ENCODE measurements around the gene PATL1.
"Not testable (repeated sequence)": the region's sequence is repeated elsewhere in the genome, so short reads cannot be mapped to it uniquely, and the experiment has no call there.

Gene PATL1

GRCh38 chr11:59707371-59707770, 38.5 kb upstream of the PATL1 start:
- H3K4me3 ChIP-seq (ENCODE audit: low read depth, low read length), result no peak overlapping the region
- no peak for DNase-seq (ENCODE audit: low read depth)
- TF ChIP-seq, protein P1, sequence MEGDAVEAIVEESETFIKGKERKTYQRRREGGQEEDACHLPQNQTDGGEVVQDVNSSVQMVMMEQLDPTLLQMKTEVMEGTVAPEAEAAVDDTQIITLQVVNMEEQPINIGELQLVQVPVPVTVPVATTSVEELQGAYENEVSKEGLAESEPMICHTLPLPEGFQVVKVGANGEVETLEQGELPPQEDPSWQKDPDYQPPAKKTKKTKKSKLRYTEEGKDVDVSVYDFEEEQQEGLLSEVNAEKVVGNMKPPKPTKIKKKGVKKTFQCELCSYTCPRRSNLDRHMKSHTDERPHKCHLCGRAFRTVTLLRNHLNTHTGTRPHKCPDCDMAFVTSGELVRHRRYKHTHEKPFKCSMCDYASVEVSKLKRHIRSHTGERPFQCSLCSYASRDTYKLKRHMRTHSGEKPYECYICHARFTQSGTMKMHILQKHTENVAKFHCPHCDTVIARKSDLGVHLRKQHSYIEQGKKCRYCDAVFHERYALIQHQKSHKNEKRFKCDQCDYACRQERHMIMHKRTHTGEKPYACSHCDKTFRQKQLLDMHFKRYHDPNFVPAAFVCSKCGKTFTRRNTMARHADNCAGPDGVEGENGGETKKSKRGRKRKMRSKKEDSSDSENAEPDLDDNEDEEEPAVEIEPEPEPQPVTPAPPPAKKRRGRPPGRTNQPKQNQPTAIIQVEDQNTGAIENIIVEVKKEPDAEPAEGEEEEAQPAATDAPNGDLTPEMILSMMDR (IDR thresholded peaks at IDR 0.05; ENCODE audit: low read depth, low read length), result no peak
- no peak for TF ChIP-seq MAX (IDR thresholded peaks at IDR 0.05; ENCODE audit: low read depth, low read length)
- TF ChIP-seq POLR2A (IDR thresholded peaks at IDR 0.05; ENCODE audit: extremely low read depth, insufficient read length), result no peak
- no peak for TF ChIP-seq MYC (IDR thresholded peaks at IDR 0.05; ENCODE audit: low read depth, low read length)

DNA sequence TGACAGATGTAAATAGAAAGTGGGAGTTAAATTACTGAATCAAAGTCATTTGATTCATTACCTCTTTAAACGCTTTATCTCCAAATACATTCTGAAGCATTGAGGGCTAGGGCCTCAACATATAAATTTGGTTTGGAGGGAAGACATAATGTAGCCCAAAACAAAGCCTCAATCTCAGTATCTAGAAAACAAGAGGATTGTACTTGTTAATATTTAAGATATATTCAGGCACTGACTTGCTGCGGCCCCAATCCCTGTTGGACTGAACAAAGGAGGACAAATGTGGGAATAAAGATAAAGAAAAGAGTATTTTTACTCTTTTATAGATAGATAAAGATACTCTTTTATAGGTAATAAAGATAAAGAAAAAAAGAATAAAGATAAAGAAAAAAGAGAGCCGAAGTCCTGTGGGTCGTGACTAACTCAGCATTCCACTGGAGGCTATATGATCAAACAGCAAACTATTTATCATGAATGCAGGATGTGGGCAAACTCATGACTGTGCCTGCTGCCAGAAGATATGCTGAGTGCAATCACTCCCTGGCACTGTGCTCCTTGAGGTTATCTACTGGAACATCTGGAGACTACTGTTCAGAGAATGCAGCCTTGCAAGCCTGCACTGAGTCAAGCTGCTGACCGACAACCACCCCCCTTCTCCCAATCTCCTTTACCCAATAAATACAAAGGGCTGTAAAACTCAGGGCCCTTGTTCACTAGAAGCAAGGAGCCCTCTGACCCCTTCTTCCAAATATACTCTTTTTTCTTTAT, 37.9 kb upstream of the PATL1 start:
- no peak for DNase-seq (ENCODE audit: low read depth)
- no peak for TF ChIP-seq MYC (IDR thresholded peaks at IDR 0.05; ENCODE audit: low read depth, low read length)
- no peak for TF ChIP-seq POLR2A (IDR thresholded peaks at IDR 0.05; ENCODE audit: extremely low read depth, insufficient read length)
- TF ChIP-seq, protein P1 (IDR thresholded peaks at IDR 0.05; ENCODE audit: low read depth, low read length), result no peak
- no peak for TF ChIP-seq MAX (IDR thresholded peaks at IDR 0.05; ENCODE audit: low read depth, low read length)

DNA sequence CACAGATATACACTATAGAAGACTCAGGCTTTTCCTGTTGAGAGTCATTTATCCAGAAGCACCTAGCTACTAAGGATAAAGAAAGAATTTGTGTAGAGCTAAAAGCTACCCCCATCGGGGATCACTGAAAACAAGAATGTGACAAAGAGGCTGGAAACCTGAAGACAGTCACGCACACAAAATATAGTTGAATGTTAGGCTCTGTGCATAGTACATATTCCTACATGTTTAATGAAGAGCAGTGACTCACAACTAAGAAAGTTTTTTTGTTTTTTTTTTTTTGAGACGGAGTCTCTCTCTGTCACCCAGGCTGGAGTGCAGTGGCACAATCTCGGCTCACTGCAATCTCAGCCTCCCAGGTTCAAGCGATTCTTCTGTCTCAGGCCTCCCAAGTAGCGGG, 36.5 kb upstream of the PATL1 start:
- TF ChIP-seq, protein P1 (IDR thresholded peaks at IDR 0.05; ENCODE audit: low read depth, low read length), result no peak
- no peak for TF ChIP-seq POLR2A (IDR thresholded peaks at IDR 0.05; ENCODE audit: extremely low read depth, insufficient read length)
- TF ChIP-seq MAX (IDR thresholded peaks at IDR 0.05; ENCODE audit: low read depth, low read length), result no peak
- TF ChIP-seq MYC (IDR thresholded peaks at IDR 0.05; ENCODE audit: low read depth, low read length), result no peak
- no peak for DNase-seq (ENCODE audit: low read depth)
- H3K4me3 ChIP-seq (ENCODE audit: low read depth, low read length), result no peak overlapping the region

More for the DNA sequence above, 37.9 kb upstream of the PATL1 start:
- H3K4me3 ChIP-seq (ENCODE audit: low read depth, low read length), result no peak overlapping the region

DNA sequence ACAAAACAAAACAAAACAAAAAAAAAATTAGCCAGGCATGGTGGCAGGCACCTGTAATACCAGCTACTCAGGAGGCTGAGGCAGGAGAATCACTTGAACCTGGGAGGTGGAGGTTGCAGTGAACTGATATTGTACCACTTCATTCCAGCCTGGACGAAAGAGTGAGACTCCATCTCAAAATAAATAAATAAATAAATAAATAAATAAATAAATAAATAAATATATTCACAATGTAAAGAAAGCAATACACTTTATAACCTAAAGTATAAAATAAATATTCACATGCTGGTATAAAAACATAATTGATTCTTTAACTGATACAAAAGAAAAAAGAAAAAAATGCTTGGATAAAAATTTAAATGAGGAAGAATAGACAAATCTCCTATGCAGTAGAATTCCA, 34.7 kb upstream of the PATL1 start:
- DNase-seq (ENCODE audit: low read depth); H3K4me3 ChIP-seq (ENCODE audit: low read depth, low read length): not testable (repeated sequence)

DNA sequence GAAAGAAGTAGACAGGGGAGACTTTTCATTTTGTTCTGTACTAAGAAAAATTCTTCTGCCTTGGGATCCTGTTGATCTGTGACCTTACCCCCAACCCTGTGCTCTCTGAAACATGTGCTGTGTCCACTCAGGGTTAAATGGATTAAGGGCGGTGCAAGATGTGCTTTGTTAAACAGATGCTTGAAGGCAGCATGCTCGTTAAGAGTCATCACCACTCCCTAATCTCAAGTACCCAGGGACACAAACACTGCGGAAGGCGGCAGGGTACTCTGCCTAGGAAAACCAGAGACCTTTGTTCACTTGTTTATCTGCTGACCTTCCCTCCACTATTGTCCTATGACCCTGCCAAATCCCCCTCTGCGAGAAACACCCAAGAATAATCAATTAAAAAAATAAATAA, 31.3 kb upstream of the PATL1 start:
- DNase-seq (ENCODE audit: low read depth); H3K4me3 ChIP-seq (ENCODE audit: low read depth, low read length): not testable (repeated sequence)

- DNase-seq (ENCODE audit: low read depth), result no peak
- no peak overlapping the region for H3K4me3 ChIP-seq (ENCODE audit: low read depth, low read length)
- TF ChIP-seq POLR2A (IDR thresholded peaks at IDR 0.05; ENCODE audit: extremely low read depth, insufficient read length) (no peak), MYC (IDR thresholded peaks at IDR 0.05; ENCODE audit: low read depth, low read length) (no peak)
- TF ChIP-seq, protein P1 (IDR thresholded peaks at IDR 0.05; ENCODE audit: low read depth, low read length), result no peak
These were observed 29.7 kb upstream of the PATL1 start for GRCh38 chr11:59698506-59698905.

DNA sequence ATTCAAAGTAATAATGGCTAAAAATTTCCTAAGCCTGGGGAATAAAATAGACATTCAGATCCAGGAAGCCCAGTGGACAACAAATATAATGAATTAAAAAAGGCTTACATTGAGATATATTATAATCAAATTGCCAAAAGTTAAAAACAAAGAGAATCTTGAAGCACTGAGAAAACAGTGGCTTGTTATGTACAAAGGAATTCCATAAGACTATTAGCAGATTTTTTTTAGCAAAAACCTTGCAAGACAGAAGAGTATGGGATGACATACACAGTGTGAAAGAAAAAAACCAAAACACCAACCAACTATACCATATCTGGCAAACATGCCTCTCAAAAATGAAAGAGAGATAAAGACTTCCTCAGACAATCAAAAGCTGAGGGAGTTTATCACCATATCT, 24.1 kb upstream of the PATL1 start:
- TF ChIP-seq MAX (IDR thresholded peaks at IDR 0.05; ENCODE audit: low read depth, low read length) (no peak), MYC (IDR thresholded peaks at IDR 0.05; ENCODE audit: low read depth, low read length) (no peak), POLR2A (IDR thresholded peaks at IDR 0.05; ENCODE audit: extremely low read depth, insufficient read length) (no peak)
- TF ChIP-seq, protein P1 (IDR thresholded peaks at IDR 0.05; ENCODE audit: low read depth, low read length), result no peak
- DNase-seq (ENCODE audit: low read depth), result no peak
- H3K4me3 ChIP-seq (ENCODE audit: low read depth, low read length), result no peak overlapping the region
